Measurements from ENCODE around the gene ABHD8. TPM values are rescaled to one million over a fixed set of nuclear protein-coding genes. Genes with fewer than 3 reads are reported as not detected.

The ABHD8 gene
- total and polyA plus RNA-seq, 2 of the 13 experiments (the other 11 are each of a cell fraction or from before 2014, with no cell fraction given), result 6.3 to 7.2 TPM

GRCh38 chr19:17352608-17353280 is 49.5 kb upstream of the ABHD8 start:
- no peak overlapping the region for H3K4me3 ChIP-seq (replicated peaks in 1 of 3; ENCODE audit: insufficient read depth in 1 of 3, low read depth in 2 of 3, low read length in 3 of 3)
- peak; percentile 47; the same call in 1 of the 2 replicates for TF ChIP-seq ZNF629 (CRISPR knock-in tag; conservative IDR thresholded peaks at IDR 0.05)
- peak; percentile 49 for TF ChIP-seq ZFP36 (IDR thresholded peaks at IDR 0.05; ENCODE audit: borderline replicate concordance, low read depth, low read length, partially characterized antibody)
- no peak for TF ChIP-seq HBP1 (CRISPR knock-in tag; IDR thresholded peaks at IDR 0.05; ENCODE audit: low read depth)
- no peak overlapping the region for H3K27ac ChIP-seq (ENCODE audit: extremely low read length, insufficient read depth, low read length)
- DNase-seq (ENCODE audit: low spot score) (no peak), FAIRE-seq (no peak), ATAC-seq (peak; percentile 23; the same call in 2 of the 3 replicates)
- H4K20me1 ChIP-seq (ENCODE audit: insufficient read depth, low read length), result no peaks in the 10 kb centered on the region
- intact Hi-C loops (cut with micrococcal nuclease; ENCODE audit: unreplicated experiment), result no loop called here
- peaks cover 19% of the 10 kb centered on the region for H3K4me1 ChIP-seq (ENCODE audit: insufficient read depth, low read length)
- H3K27me3 ChIP-seq (ENCODE audit: control insufficient read depth in 1 of 2, insufficient read depth in 2 of 2, low read length in 2 of 2), result peaks cover 1 to 28% of the 10 kb centered on the region in 2 experiments; a peak in 3 of 5 replicates
- H2AFZ ChIP-seq (ENCODE audit: low read length), result no peak overlapping the region
- no TSS peak for BruUV-seq (replicated peaks)
- no peak overlapping the region for H3K9ac ChIP-seq (ENCODE audit: insufficient read depth, low read depth, low read length)
- H3K79me2 ChIP-seq (ENCODE audit: insufficient read depth, low read length), result no peaks in the 10 kb centered on the region
- ChIA-PET CTCF (ENCODE audit: low intra/inter-chr PET ratio, low total read pairs) (no interaction called here), POLR2A (no interaction called here)
- 47% methylated on average over 12 of the region's 14 CpGs for WGBS (ENCODE audit: low lambda C conversion rate)
- no peak overlapping the region for H3K4me2 ChIP-seq (ENCODE audit: low read depth, low read length)
- no peaks in the 10 kb centered on the region for H3K36me3 ChIP-seq (replicated peaks in 1 of 2; ENCODE audit: control insufficient read depth in 1 of 2, insufficient read depth in 2 of 2, low read length in 2 of 2)
- H3K9me3 ChIP-seq (ENCODE audit: low read length), result no peaks in the 10 kb centered on the region
- in situ Hi-C loops (cut with HindIII; ENCODE audit: extremely low pct_ligation_motif_present, low pct_unique_long_range_greater_than_20kb), result no loop called here

GRCh38 chr19:17351815-17352435 is 48.7 kb upstream of the ABHD8 start:
- Histone ChIP-seq H2AFZ (ENCODE audit: low read length) (no peak overlapping the region), H3K27ac (ENCODE audit: extremely low read length, insufficient read depth, low read length) (no peak overlapping the region), H3K9ac (ENCODE audit: insufficient read depth, low read depth, low read length) (no peak overlapping the region), H3K27me3 (ENCODE audit: control insufficient read depth in 1 of 2, insufficient read depth in 2 of 2, low read length in 2 of 2) (peaks cover 1 to 28% of the 10 kb centered on the region in 2 experiments; a peak in 3 of 5 replicates), H3K4me2 (ENCODE audit: low read depth, low read length) (no peak overlapping the region), H3K36me3 (replicated peaks in 1 of 2; ENCODE audit: control insufficient read depth in 1 of 2, insufficient read depth in 2 of 2, low read length in 2 of 2) (no peaks in the 10 kb centered on the region), H3K79me2 (ENCODE audit: insufficient read depth, low read length) (no peaks in the 10 kb centered on the region), H3K9me3 (ENCODE audit: low read length) (no peaks in the 10 kb centered on the region), H3K4me1 (ENCODE audit: insufficient read depth, low read length) (peaks cover 19% of the 10 kb centered on the region; the same call in 1 of the 2 replicates), H4K20me1 (ENCODE audit: insufficient read depth, low read length) (no peaks in the 10 kb centered on the region), H3K4me3 (replicated peaks in 1 of 3; ENCODE audit: insufficient read depth in 1 of 3, low read depth in 2 of 3, low read length in 3 of 3) (no peak overlapping the region)
- CTCF ChIA-PET (ENCODE audit: low intra/inter-chr PET ratio, low total read pairs), result no interaction called here
- WGBS (ENCODE audit: low lambda C conversion rate), result 56% methylated on average over 41 of the region's 45 CpGs
- DNase-seq (ENCODE audit: low spot score), result no peak
- in situ Hi-C loops (cut with HindIII; ENCODE audit: extremely low pct_ligation_motif_present, low pct_unique_long_range_greater_than_20kb), result no loop called here
- no TSS peak for BruUV-seq (replicated peaks)
- FAIRE-seq, result no peak
- intact Hi-C loops (cut with micrococcal nuclease; ENCODE audit: unreplicated experiment), result no loop called here
- ATAC-seq, result no peak
- POLR2A ChIA-PET, result no interaction called here
- TF ChIP-seq ZNF784 (CRISPR knock-in tag; IDR thresholded peaks at IDR 0.05; ENCODE audit: borderline replicate concordance) (no peak), JUN (CRISPR knock-in tag; IDR thresholded peaks at IDR 0.05) (no peak), ATF1 (CRISPR knock-in tag; IDR thresholded peaks at IDR 0.05) (peak; percentile 75), CREM (IDR thresholded peaks at IDR 0.05) (peak; percentile 64; the same call in 1 of the 2 replicates), CREM (CRISPR knock-in tag; IDR thresholded peaks at IDR 0.05) (0 out of 2 replicates have a peak, but pooled peaks have one; percentile 16), HOXA3 (CRISPR knock-in tag; IDR thresholded peaks at IDR 0.05) (peak; percentile 97), ZHX1 (CRISPR knock-in tag; IDR thresholded peaks at IDR 0.05; ENCODE audit: low read depth) (peak; percentile 99), ATF7 (IDR thresholded peaks at IDR 0.05) (peak; percentile 98), ATF7 (CRISPR knock-in tag; IDR thresholded peaks at IDR 0.05) (no peak), CREB1 (IDR thresholded peaks at IDR 0.05) (peak; percentile 99), CREB1 (CRISPR knock-in tag; IDR thresholded peaks at IDR 0.05) (0 out of 2 replicates have a peak, but pooled peaks have one; percentile 24)
